PC-3 (cell line): ENCODE data around the gene INAVA. TPM values are rescaled to one million over a fixed set of nuclear protein-coding genes. Genes with fewer than 3 reads are reported as not detected.
"Not testable (repeated sequence)": the region's sequence is repeated elsewhere in the genome, so short reads cannot be mapped to it uniquely, and the experiment has no call there.

Source experiments
- ATAC-seq: fragments of 200-7000 bp; cut with Tn5 transposase; 2 replicates; pipeline ENCODE4 v1.9.1; 2020; ENCODE audit warnings: mild to moderate bottlenecking, moderate library complexity
- BruUV-seq: library from RNA; stranded (reverse); fragments of 400-500 nt; replicated peaks from 2 replicates; lab custom pipeline; 2021; lab: Mats Ljungman, UMichigan
- CTCF ChIA-PET: fragments of 300-600 bp; sonication (Branson Sonifier 250); formaldehyde crosslinking; loops from one replicate; lab custom pipeline; 2022; ENCODE audit warnings: antibody characterized with exemption; lab: Charles Lee
- POLR2A ChIA-PET: fragments of 300-600 bp; sonication (Branson Sonifier 250); formaldehyde crosslinking; loops from one replicate; lab custom pipeline; 2022; ENCODE audit warnings: antibody characterized with exemption; ENCODE audit not compliant: unreplicated experiment; lab: Charles Lee
- DNase-seq: peaks from one replicate; pipeline ENCODE4 v3.0.0-alpha.2; 2015
- H2AFZ ChIP-seq: fragments of 300-600 bp; sonication (generic); 2 replicates; pipeline ENCODE4 v1.6.0; 2016; ENCODE audit warnings: antibody characterized with exemption, low read length
- H3F3A ChIP-seq: fragments of 300-600 bp; sonication (generic); one replicate; pipeline ENCODE4 v1.6.0; 2017; ENCODE audit warnings: antibody characterized with exemption, low read length, control low read depth, mild to moderate bottlenecking; ENCODE audit not compliant: unreplicated experiment
- H3K27ac ChIP-seq: fragments of 300-600 bp; sonication (generic); 2 replicates; pipeline ENCODE4 v1.5.1; 2016; ENCODE audit warnings: mild to moderate bottlenecking, low read length
- H3K27me3 ChIP-seq: fragments of 300-600 bp; sonication (generic); 2 replicates; pipeline ENCODE4 v1.6.1; 2016; ENCODE audit warnings: low read length, mixed read lengths
- H3K36me3 ChIP-seq: fragments of 300-600 bp; sonication (generic); 2 replicates; pipeline ENCODE4 v1.6.1; 2016; ENCODE audit warnings: low read depth, mixed run types, low read length, mixed read lengths
- H3K4me1 ChIP-seq: fragments of 300-600 bp; sonication (generic); 2 replicates; pipeline ENCODE4 v1.5.1; 2016; ENCODE audit warnings: low read length; ENCODE audit not compliant: insufficient read depth
- H3K4me2 ChIP-seq: fragments of 300-600 bp; sonication (generic); 2 replicates; pipeline ENCODE4 v1.6.0; 2016; ENCODE audit warnings: low read length
- H3K4me3 ChIP-seq: fragments of 300-600 bp; sonication (generic); 2 replicates; pipeline ENCODE4 v1.5.1; 2016; ENCODE audit warnings: mild to moderate bottlenecking, low read length, mixed read lengths
- H3K79me2 ChIP-seq: fragments of 300-600 bp; sonication (generic); 2 replicates; pipeline ENCODE4 v1.6.1; 2017; ENCODE audit warnings: low read length, mixed read lengths
- H3K9ac ChIP-seq: fragments of 300-600 bp; sonication (generic); 2 replicates; pipeline ENCODE4 v1.6.0; 2016; ENCODE audit warnings: mild to moderate bottlenecking, low read length
- H3K9me2 ChIP-seq: fragments of 300-600 bp; sonication (generic); replicated peaks from 2 replicates; pipeline ENCODE4 v1.6.1; 2016; ENCODE audit warnings: mixed run types, low read length, mixed read lengths
- H3K9me3 ChIP-seq: fragments of 300-600 bp; sonication (generic); 2 replicates; pipeline ENCODE4 v1.6.1; 2016; ENCODE audit warnings: low read length, mixed read lengths
- H4K20me1 ChIP-seq: fragments of 300-600 bp; sonication (generic); 2 replicates; pipeline ENCODE4 v1.6.1; 2016; ENCODE audit warnings: low read length, mixed read lengths
- CTCF ChIP-seq: fragments of 300-600 bp; sonication (generic); conservative IDR thresholded peaks from 2 replicates; pipeline ENCODE4 v1.5.1; 2017; ENCODE audit warnings: antibody characterized with exemption, low read depth, mild to moderate bottlenecking, low read length
- EZH2 ChIP-seq: fragments of 300-600 bp; sonication (generic); IDR thresholded peaks from one replicate; pipeline ENCODE4 v1.6.1; 2017; ENCODE audit warnings: antibody characterized with exemption, mild to moderate bottlenecking, low read length; ENCODE audit not compliant: unreplicated experiment
- EZH2phosphoT487 ChIP-seq: fragments of 300-600 bp; sonication (generic); IDR thresholded peaks from 2 replicates; pipeline ENCODE4 v1.6.1; 2018; ENCODE audit warnings: mild to moderate bottlenecking, antibody characterized with exemption, low read length, borderline replicate concordance
- intact Hi-C: fragments of 100-400 bp; cut with micrococcal nuclease; formaldehyde crosslinking; loops from 2 replicates; pipeline ENCODE4 v1.9.0; 2023
- total RNA-seq: library from RNA; depleted of rRNA; stranded (reverse); fragments of >200 nt; gene quantifications from 2 replicates; pipeline ENCODE4 v1.2.3, GENCODE V29; 2014

Gene INAVA
- total RNA-seq, 1 experiment from 2014 or later, result 102 TPM

GRCh38 chr1:200909757-200910239, 15.1 kb downstream of the INAVA start:
- CTCF ChIA-PET, result no interaction called here
- Histone ChIP-seq H3K4me3 (no peak overlapping the region), H3K27ac (no peak overlapping the region), H3K4me2 (no peak overlapping the region), H2AFZ (no peak overlapping the region), H3K9me3 (no peaks in the 10 kb centered on the region), H3K36me3 (peaks cover 73% of the 10 kb centered on the region), H3K9ac (no peak overlapping the region), H3K9me2 (no peaks in the 10 kb centered on the region), H3K79me2 (no peaks in the 10 kb centered on the region), H3K27me3 (no peaks in the 10 kb centered on the region), H3K4me1 (peaks cover 18% of the 10 kb centered on the region), H4K20me1 (no peaks in the 10 kb centered on the region), H3F3A (no peaks in the 10 kb centered on the region)
- no TSS peak for BruUV-seq
- intact Hi-C loops, result no loop called here
- no peak for TF ChIP-seq CTCF
- no peak for TF ChIP-seq EZH2phosphoT487
- no peak for TF ChIP-seq EZH2
- no peak for ATAC-seq
- no peak for DNase-seq
- POLR2A ChIA-PET, result no interaction called here

- H3K9me2 ChIP-seq, result no peaks in the 10 kb centered on the region
- no peaks in the 10 kb centered on the region for H3K9me3 ChIP-seq
- ATAC-seq (no peak), DNase-seq (no peak)
- no TSS peak for BruUV-seq
- no peaks in the 10 kb centered on the region for H4K20me1 ChIP-seq
- no peaks in the 10 kb centered on the region for H3F3A ChIP-seq
- no peak overlapping the region for H3K4me3 ChIP-seq
- peaks cover 62% of the 10 kb centered on the region for H3K36me3 ChIP-seq
- CTCF ChIA-PET, result no interaction called here
- TF ChIP-seq EZH2, result no peak
- TF ChIP-seq CTCF, result no peak
- TF ChIP-seq EZH2phosphoT487, result no peak
- no peak overlapping the region for H3K27ac ChIP-seq
- H3K4me1 ChIP-seq, result peaks cover 8% of the 10 kb centered on the region
- H3K79me2 ChIP-seq, result no peaks in the 10 kb centered on the region
- H3K4me2 ChIP-seq, result no peak overlapping the region
- H2AFZ ChIP-seq, result no peak overlapping the region
- intact Hi-C loops, result no loop called here
- H3K9ac ChIP-seq, result no peak overlapping the region
- POLR2A ChIA-PET, result no interaction called here
- H3K27me3 ChIP-seq, result no peaks in the 10 kb centered on the region
Measured at GRCh38 chr1:200911361-200911760, 16.7 kb downstream of the INAVA start.

- H3K4me3 ChIP-seq, ATAC-seq, H2AFZ ChIP-seq, H3K9me2 ChIP-seq, H3K9me3 ChIP-seq, H3K27me3 ChIP-seq, H3K79me2 ChIP-seq, H3K4me2 ChIP-seq, H3K27ac ChIP-seq, CTCF ChIA-PET, BruUV-seq, H3K4me1 ChIP-seq, H4K20me1 ChIP-seq, POLR2A ChIA-PET, H3F3A ChIP-seq, DNase-seq, intact Hi-C loops, H3K9ac ChIP-seq: not testable (repeated sequence)
- peaks cover 56% of the 10 kb centered on the region for H3K36me3 ChIP-seq
Measured at GRCh38 chr1:200911936-200912335, 17.2 kb downstream of the INAVA start.
